Activated CD8-positive, alpha-beta memory T cell treated with anti-CD3 and anti-CD28 coated beads, Interleukin-2, amount 50 U/mL, for 1 hour (primary cell): Measurements from ENCODE around the gene SIMC1.
"Not testable (repeated sequence)": the region's sequence is repeated elsewhere in the genome, so short reads cannot be mapped to it uniquely, and the experiment has no call there.

Experiments used
- DNase-seq: peaks from one replicate; pipeline ENCODE4 v3.0.0-alpha.2; 2020; ENCODE audit errors: extremely low read depth

The SIMC1 gene

GRCh38 chr5:176290057-176290840, 52.0 kb downstream of the SIMC1 start:
- DNase-seq = not testable (repeated sequence)

- not testable (repeated sequence) for DNase-seq
Measured at GRCh38 chr5:176305356-176305755, 67.1 kb downstream of the SIMC1 start.

DNA sequence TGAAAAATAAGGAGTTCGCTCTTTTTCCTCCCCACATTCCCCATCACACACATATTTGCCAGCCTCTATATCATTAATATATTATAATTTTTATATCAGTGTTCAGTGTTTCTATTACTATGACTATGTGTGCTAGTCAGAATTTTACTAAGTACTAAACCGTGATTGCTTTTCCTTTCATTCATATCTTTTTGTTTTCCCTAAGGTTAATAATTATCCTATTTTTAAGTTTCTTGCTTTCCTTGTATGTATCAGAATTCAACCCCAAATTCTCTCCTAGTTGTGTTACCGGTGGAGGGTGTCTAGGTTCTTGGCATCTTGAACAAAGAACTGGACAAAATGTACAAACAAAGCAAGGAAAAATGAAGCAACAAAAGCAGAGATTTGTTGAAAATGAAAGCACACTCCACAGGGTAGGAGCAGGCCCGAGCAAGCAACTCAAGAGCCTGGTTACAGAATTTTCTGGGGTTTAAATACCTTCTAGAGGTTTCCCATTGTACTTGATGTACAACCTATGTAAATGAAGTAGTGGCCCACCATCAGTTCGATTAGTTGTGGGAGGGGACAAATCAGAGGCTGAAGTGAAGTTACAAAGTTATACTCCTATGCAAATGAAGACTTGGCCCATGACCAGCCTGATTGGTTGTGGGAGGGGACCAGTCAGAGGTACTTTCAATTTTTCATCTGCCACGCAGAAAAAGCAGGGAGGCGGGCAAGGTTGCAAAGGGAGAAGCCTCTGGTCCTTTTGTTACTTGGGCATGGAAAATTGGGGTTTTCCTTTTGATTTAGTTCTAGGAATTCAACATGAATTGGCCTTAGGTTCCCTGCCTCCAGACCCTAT, 79.5 kb downstream of the SIMC1 start:
- no peak for DNase-seq

DNA sequence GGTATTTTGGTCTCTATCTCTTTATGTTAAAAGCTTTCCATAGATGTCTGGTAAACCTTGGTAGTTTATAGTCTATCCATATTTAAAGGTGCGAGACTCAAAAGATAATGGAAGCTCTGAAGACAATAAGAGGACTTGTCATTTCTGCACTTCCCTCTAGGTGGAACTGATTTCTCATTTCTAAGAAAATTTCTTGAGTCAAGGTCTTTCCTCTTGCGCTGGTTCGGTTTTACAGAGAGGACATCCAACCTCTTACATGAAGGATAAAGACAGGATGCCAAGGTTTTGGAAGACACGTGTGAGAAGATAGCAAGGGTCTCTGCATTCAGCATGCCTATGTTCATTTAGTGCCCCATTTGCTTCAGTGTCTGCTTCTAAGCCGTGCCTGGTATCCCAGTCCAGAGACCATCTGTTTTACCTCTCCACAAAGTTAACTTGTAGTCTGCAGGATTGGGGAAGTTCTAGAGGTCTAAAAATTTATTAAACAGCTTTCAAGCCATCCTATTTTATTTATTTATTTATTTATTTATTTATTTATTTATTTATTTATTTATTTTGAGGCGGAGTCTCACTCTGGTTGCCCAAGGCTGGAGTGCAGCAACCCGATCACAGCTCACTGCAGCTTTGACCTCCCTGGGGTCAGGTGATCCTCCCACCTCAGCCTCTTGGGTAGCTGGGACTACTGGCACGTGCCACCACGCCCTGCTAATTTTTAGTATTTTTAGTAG, 81.8 kb downstream of the SIMC1 start:
- DNase-seq = no peak

DNA sequence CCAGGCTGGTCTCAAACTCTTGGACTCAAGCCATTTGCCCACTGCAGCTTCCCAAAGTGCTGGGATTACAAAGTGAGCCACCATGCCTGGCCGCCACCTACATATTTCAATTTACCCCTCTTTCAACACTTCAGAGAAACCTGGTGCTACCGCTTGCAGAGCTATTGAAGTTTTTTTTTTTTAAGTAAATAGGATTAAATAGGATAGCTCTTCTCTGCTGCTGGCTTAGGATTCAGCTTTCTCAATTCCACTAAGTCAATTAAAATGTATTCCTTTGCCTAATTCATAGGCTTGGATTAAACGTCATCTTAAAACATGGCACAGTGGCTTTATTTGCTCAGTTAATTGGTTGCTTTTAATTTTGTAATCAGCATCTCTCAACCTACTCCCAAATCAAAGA, 82.4 kb downstream of the SIMC1 start:
- DNase-seq = no peak

GRCh38 chr5:176334031-176334770, 96.0 kb downstream of the SIMC1 start:
- DNase-seq = no peak

GRCh38 chr5:176337913-176338312, 99.7 kb downstream of the SIMC1 start:
- no peak for DNase-seq

- DNase-seq = no peak
Measured at GRCh38 chr5:176339304-176339703, 101.1 kb downstream of the SIMC1 start.

GRCh38 chr5:176341325-176342157, 103.3 kb downstream of the SIMC1 start:
- DNase-seq = no peak

GRCh38 chr5:176342158-176342483, 103.9 kb downstream of the SIMC1 start:
- DNase-seq = no peak

- DNase-seq = no peak
Measured at GRCh38 chr5:176342766-176343458, 104.7 kb downstream of the SIMC1 start.

- DNase-seq = no peak
Measured at GRCh38 chr5:176350416-176350815, 112.2 kb downstream of the SIMC1 start.

DNA sequence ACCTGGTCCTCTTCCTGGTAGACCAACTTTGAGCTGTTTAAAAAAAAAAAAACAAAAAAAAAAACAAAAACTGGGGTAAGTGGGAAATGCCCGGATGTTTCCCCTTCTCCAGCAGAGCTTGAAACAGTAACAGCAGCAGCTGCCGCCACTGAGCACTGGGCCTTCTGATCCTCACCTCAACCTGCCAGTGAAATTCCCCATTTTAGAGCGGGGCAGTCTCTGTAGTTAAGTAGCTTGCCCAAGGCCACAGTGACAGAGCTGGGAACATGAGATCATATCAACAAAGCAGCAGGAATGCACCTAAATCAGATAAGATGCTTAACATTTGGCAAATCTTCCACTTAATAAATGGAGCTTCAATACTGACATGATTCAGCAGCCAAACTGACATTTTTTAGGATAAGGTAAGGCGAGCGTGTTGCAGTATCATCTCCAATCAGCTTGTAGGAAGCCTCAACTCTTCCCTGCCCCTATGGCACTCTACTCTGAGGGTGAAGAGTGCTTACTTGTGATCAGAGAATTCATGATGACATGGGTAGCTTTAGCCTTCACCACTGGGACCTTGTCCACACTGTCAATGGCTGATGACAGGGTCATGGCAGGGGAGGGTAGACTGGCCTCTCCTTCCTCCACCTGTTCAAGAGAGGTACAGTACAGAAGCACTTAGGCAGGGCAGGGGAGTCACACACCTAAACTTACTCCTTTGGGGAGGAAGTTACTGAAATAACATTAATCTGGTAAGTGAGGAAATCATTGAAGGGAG, 114.1 kb downstream of the SIMC1 start:
- DNase-seq = no peak

DNA sequence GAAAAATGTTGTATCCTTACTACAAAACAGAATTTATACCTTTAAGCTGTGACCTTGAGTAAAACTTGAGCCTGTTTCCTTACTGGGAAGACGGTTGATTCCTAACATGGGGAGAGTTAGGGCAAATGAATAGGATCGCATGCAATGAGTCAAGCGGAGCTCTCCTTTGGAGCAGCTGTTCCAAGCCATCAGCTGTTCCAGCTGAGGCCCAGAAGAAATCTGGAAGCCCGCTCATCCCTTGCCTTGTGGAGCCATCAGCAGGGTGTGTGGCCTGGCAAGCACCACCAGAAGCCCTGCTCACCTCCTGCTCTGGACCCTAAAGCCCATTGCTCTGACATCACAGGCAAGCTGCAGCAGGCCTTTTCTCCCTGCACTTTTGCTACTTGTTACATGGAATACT, 115.3 kb downstream of the SIMC1 start:
- no peak for DNase-seq

GRCh38 chr5:176355400-176356178, 117.4 kb downstream of the SIMC1 start:
- no peak for DNase-seq

DNA sequence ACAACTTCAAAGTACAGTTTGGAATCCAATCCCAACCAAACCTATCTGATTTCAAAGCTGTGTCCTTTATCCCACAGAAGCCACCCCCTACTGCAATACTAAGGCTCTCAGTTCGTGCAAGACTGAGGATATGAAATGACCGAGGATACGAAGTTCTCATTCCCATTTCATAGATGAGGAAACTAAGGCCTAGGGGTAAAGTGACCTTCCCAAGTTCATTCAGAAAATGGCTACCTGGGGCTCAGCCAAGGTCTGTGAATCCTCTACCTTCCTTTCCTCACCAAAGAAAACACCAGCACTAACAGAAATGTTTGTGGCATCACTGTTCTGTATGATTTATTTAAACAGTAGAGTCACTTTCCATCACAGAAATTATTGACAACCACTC, 117.9 kb downstream of the SIMC1 start:
- no peak for DNase-seq

DNA sequence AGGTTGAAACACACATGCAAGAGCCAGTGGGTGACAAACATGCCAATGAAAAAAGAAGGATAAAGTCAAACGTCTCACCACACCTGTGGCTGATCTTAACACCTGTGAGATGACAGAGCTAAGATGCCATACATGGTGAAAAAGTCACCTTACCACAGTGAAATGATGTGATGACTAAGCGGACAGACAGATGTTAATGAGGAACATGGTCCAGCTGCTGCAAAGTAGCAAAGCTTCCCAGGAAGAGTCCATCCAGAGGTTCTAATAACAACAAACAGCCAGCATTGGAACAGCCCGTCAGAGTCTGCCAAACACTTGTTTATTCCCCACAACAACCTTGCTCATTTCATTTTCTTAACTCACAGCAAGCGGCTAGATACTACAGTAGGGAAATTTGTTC, 121.4 kb downstream of the SIMC1 start:
- no peak for DNase-seq

DNA sequence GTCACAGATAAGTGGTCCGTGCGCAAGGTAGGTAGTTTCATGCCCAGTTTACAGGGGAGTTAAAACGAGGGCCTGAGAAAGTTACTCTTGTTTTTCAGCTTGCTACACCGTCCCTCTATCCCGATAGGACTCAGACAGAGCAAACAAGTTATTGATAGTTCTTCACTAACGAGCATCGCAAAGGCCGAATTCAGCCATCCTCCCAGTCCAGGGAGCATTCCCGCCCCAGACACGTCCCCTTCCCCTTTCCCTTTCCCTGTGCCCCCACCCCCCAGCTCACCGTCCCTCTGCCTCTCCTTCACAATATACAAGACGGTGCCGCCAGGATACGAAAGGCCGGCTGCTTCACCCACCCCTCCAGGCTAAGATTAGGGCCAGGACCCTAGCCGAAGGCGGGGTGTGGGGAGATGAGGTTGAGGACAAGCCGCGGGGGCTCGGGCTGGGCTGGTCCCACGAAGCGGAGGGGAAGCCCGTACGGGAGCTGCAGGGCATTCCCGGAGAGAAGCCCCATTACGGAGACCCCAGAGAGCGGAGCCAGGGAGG, 122.7 kb downstream of the SIMC1 start:
- no peak for DNase-seq
